OCI-M2 (cell line): ENCODE measurements around the gene TMEM61.

Experiments
- DNase-seq: peaks from one replicate; lab custom pipeline; 2025; ENCODE audit not compliant: unreplicated experiment; lab: John Stamatoyannopoulos, UW

TMEM61 gene

GRCh38 chr1:54984131-54984842, 3.9 kb downstream of the TMEM61 start:
- DNase-seq = no peak

- no peak for DNase-seq
Observed at GRCh38 chr1:54985556-54985955, 5.1 kb downstream of the TMEM61 start.

DNA sequence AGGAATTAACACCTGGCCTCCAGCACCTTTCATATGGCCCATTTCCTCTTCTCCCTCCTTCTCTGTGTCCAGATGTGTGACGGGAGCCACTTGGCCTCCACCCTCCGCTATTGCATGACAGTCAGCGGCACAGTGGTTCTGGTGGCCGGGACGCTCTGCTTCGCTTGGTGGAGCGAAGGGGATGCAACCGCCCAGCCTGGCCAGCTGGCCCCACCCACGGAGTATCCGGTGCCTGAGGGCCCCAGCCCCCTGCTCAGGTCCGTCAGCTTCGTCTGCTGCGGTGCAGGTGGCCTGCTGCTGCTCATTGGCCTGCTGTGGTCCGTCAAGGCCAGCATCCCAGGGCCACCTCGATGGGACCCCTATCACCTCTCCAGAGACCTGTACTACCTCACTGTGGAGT, 5.6 kb downstream of the TMEM61 start:
- no peak for DNase-seq

DNA sequence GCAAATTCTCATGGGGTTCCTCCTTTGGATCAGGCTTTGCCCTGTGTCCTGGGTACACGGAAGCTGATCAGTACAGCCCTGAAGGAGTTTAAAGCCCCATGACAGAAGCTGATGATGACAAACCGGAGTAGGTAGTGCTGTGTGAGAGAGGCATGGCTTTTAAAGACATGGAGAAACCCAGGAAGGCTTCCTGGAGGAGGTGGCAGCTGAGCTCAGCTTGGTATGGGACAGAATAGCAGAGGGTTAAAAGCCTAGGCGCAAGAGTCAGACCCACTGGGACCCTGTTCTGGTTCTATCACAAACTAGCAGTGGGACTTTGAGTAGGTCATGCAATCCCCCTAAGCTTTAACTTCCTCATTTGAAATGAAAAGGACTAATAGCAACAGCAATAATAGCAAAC, 6.1 kb downstream of the TMEM61 start:
- no peak for DNase-seq

DNA sequence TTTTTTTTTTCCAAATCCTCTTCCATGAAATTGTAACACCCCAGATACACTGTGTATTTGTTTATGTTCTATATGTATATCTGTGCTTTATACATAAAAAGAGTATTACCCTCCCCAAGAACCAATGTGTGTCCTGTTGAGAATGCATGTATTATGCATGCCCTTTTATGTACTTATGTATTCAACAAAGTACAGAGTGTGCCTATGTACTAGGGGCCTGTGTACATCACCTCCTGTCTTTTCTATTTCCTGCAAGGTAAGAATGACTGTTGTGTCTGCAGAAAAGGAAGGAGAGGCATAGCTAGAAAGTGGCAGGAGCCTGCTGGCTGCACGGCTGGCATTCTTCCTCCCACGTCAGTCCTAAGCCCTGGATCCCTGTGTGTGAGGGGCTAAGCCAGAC, 7.0 kb downstream of the TMEM61 start:
- DNase-seq = no peak

DNA sequence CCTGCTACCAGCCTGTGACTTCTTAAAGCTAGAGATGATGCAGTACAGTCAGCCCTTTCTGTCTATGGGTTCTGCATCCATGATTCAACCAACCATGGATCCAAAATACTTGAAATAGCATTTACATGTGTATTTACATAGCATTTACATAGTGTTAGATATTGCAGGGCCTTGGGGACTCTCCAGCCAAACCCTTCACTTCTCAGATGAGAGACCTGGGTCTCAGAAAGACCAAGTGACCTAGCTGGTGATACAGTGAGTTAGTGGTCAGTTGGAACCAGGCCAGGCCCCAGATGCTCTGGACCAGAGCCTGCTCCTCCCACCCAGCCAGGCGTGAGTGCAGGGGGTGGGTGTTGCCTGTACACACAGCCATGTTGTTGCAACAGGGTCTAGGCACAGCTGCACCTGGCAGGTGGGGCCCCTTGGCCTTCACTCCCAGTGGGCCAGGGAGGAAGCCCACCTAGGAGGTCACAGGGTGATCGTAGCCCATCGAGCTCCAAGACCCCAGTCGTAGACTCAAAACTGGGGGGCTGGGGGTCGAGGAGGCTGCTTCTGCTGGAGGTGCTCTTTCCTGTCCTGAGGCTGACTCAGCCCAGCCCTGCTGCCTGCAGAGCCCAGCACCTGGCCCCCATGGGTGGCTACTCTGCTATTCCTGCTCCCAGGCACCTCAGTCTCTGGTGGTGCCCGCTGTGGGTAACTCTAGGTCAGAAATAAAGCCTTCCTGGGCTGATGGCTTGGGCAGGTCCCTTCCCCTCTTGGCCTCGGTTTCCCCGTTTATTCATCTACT, 7.7 kb downstream of the TMEM61 start:
- no peak for DNase-seq

- DNase-seq = no peak
Observed at GRCh38 chr1:54988975-54989374, 8.5 kb downstream of the TMEM61 start.

DNA sequence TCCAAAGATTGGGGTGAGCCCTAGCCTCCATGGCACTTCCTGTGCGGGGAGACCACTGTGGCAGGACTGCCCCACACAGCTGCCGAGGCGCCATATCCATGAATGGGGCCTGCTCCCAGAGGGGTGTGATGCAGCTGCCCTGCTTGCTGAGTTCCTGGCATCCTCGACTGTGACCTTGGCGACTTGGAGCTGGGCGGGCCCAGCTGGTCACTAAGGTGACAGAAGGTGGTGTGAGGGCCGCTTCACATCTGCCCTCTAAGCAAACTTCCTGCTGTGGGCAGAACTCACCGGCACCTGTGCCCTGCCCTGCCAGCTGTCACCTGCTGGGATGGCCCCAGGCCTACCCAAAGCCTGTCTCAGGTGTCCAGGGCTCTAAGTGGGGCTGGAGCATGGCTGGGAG, 9.0 kb downstream of the TMEM61 start:
- no peak for DNase-seq

DNA sequence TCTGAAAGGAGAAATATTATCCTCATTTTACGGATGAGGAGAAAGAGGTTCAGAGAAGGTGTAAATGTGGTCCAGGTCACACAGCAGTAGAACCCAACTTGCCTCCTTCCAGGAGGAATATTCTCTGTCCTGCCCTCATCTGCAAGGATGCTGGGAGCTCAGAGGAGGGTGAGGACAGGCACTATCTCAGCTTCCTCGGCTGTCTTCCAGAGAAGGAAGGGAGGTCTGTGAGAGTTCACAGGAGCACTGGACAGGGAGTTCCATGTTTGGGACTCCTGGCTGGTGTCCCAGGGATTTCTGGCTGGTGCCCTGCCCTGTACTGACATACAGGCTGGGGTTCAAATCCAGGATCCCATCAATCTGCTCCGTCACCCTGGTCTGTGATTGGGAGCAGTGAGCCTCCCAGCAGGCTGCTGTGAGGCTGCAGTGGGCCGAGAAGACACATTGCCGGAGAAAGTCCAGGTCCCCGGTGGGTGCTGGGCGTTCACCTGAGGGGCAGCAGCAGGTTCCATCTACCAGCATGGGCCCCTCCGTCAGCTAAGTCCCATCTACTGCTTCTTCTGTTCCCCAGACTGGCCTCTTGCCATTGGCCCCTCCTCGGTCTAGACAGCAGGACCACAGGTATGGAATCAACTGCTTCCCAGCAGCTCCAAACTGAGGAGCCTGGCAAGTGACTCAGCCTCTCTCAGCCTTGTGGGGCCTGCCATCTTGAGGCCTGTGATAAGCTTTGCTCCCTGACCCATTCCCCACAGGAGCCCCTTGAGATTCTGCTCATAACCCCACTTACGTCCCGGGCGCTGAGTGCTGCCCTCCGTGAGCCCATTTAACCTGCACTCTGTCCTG, 9.8 kb downstream of the TMEM61 start:
- no peak for DNase-seq

- no peak for DNase-seq
Observed at GRCh38 chr1:54990916-54991315, 10.5 kb downstream of the TMEM61 start.

GRCh38 chr1:54991939-54992338, 11.5 kb downstream of the TMEM61 start:
- no peak for DNase-seq

- no peak for DNase-seq
Observed at GRCh38 chr1:54993140-54993539, 12.7 kb downstream of the TMEM61 start.

DNA sequence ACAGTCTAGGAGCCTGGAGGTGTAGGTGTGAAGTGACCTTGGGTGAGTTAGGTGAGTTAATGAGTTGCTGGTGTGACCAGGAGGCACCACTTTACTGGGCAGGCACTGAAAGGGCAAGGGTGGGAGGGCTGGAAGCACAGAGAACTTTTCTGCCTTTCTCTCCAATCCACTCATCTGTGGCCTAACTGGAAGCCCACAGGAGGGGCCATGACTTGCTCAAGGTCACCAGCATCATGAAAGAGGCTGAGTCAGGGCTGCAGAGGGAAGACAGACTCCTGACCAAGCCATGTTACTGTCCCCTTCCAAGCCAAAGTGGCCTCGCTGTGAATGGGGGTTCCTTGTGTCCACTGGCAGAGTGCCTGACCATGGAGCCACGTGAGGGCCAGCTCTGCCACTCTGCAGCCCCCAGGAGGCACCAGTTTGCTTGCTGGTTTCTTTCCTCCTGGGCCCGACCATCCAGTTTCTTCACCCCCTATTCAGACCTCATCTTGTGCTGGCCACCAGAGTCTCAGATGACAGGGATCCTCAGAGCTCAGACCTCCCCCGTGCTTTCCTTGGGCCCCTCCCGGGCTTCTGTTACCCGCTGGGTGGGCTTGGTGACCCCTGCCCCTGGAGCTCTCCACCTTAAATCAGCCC, 14.0 kb downstream of the TMEM61 start:
- no peak for DNase-seq

DNA sequence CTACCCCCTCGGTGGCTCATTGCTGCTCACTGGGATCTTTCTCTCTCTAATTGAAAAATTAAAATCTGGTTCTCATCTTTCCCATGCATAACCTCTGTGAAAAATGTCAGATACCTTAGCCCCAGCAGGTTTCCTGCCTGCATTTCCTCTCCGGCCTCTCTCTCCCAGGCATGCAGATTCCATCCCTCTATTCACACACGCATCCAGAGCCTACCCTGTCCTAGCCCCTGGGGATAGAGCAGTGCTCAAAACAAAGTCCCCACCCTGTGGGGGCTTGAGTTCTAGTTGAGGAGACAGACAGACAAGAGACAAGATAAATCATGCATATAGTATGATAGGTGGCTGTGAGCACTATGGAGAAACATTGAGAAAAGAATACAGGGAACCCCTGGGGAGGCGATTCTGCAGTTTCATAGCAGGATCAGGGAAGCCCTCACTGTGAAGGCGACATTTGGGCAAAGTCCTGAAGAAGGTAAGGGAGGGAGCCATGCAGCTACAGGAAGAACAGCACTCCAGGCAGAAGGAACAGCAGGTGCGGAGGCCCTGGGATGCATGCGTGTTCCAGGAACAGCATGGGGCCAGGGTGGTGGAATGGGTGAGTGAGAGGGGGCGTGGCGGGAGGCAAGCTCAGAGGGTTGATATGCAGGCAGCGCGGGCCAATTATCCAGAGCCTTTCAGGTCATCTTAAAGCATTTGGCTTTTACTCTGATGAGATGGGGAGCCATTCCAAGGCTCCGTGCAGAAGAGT, 14.8 kb downstream of the TMEM61 start:
- DNase-seq = no peak

- no peak for DNase-seq
Observed at GRCh38 chr1:54995835-54996234, 15.4 kb downstream of the TMEM61 start.

GRCh38 chr1:54996359-54996868, 16.0 kb downstream of the TMEM61 start:
- DNase-seq = no peak

- no peak for DNase-seq
Observed at GRCh38 chr1:54996869-54997710, 16.7 kb downstream of the TMEM61 start.

DNA sequence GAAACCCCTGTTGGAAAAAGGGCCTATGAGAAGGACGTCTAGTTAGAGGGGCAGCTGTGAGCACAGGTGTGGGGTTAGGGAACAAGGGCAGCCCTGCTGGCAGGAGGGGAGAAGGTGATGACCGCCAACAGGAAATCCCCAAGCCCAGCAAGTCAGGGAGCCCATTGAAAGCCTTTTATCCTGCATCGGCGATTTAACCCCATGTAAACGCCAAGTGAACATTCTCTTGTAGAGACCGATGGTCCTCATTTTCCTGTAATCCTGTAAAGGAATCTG, 17.2 kb downstream of the TMEM61 start:
- DNase-seq = no peak

- DNase-seq = no peak
Observed at GRCh38 chr1:54998100-54998499, 17.7 kb downstream of the TMEM61 start.

- DNase-seq = no peak
Observed at GRCh38 chr1:54998677-54999076, 18.2 kb downstream of the TMEM61 start, which contains the start of gene BSND. Gene BSND, plus strand, starts transcription at chr1:54998933. Its CDS starts 254 bp downstream, at chr1:54999187.
